Measurements from ENCODE around the gene MAP1LC3B. TPM values are rescaled to one million over a fixed set of nuclear protein-coding genes. Genes with fewer than 3 reads are reported as not detected.

MAP1LC3B gene
- total and polyA plus RNA-seq, 2 of the 8 experiments (the other 6 are each of a cell fraction or from before 2014, with no cell fraction given) = 29.5 to 48.5 TPM

- Histone ChIP-seq H4K91ac (replicated peaks; ENCODE audit: insufficient read length, low read length) (no peak overlapping the region), H3K4me2 (ENCODE audit: insufficient read depth in 1 of 2, low read depth in 2 of 2, low read length in 2 of 2) (no peak overlapping the region; a peak in 1 of 4 replicates), H2BK20ac (ENCODE audit: low read length) (no peak overlapping the region), H4K20me1 (replicated peaks in 1 of 2; ENCODE audit: control insufficient read depth in 1 of 2, insufficient read depth in 2 of 2, low read length in 2 of 2) (peaks cover 0 to 3% of the 10 kb centered on the region in 2 experiments), H3K36me3 (ENCODE audit: control insufficient read depth in 2 of 4, insufficient read depth in 4 of 4, low read length in 3 of 4) (no peaks in the 10 kb centered on the region), H2BK120ac (replicated peaks; ENCODE audit: low read depth, low read length) (no peak overlapping the region), H3K4me1 (replicated peaks in 1 of 4; ENCODE audit: control insufficient read depth in 3 of 4, insufficient read depth in 4 of 4, low read length in 3 of 4) (peaks cover 5 to 6% (median 5%) of the 10 kb centered on the region in 4 experiments; a peak in 6 of 7 replicates), H3K27ac (ENCODE audit: low read depth, low read length) (no peak overlapping the region), H3K9ac (replicated peaks in 1 of 4; ENCODE audit: extremely low read depth in 1 of 4, low read depth in 3 of 4, low read length in 3 of 4) (no peak overlapping the region), H2BK12ac (ENCODE audit: low read depth, low read length) (no peak overlapping the region), H2AFZ (ENCODE audit: low read length) (no peak overlapping the region), H3K79me2 (ENCODE audit: control insufficient read depth in 1 of 2, insufficient read depth in 2 of 2, low read length in 2 of 2) (peaks cover 0 to 13% of the 10 kb centered on the region in 2 experiments; a peak in 2 of 4 replicates), H2BK15ac (ENCODE audit: low read length) (no peak overlapping the region), H3K23ac (ENCODE audit: insufficient read length) (no peak overlapping the region), H2BK5ac (ENCODE audit: low read depth, low read length) (no peak overlapping the region), H3K4me3 (ENCODE audit: extremely low read depth in 1 of 4, insufficient read depth in 2 of 4, low read depth in 3 of 4, low read length in 4 of 4) (no peak overlapping the region), H4K5ac (ENCODE audit: insufficient read length, low read depth, low read length) (no peak overlapping the region), H3K23me2 (ENCODE audit: low read depth, low read length) (peaks cover 13% of the 10 kb centered on the region), H3K9me3 (ENCODE audit: insufficient read depth in 2 of 2, low read depth in 1 of 2, low read length in 1 of 2) (no peaks in the 10 kb centered on the region), H3K79me1 (ENCODE audit: low read depth, low read length) (peaks cover 3% of the 10 kb centered on the region), H3K14ac (ENCODE audit: insufficient read length) (no peak overlapping the region), H3K56ac (replicated peaks; ENCODE audit: insufficient read length, low read depth, low read length) (no peak overlapping the region), H3K18ac (ENCODE audit: extremely low read depth, low read length) (no peak overlapping the region), H3K27me3 (replicated peaks in 1 of 4; ENCODE audit: control insufficient read depth in 3 of 4, extremely low read depth in 1 of 4, insufficient read depth in 3 of 4, low read length in 3 of 4) (no peaks in the 10 kb centered on the region), H2AK5ac (ENCODE audit: low read depth, low read length) (no peak overlapping the region), H4K8ac (ENCODE audit: extremely low read depth, insufficient read depth, low read length) (no peak overlapping the region), H3K4ac (replicated peaks; ENCODE audit: insufficient read length, low read depth, low read length) (no peak overlapping the region)
- POLR2A ChIA-PET (ENCODE audit: partially characterized antibody) = no interaction called here
- 88% methylated on average over 5 of the region's 5 CpGs; no CpG with 5 or more reads in 1 of the 2 experiments for WGBS, 2 experiments (ENCODE audit: extremely low coverage in 1 of 2, insufficient coverage in 1 of 2, insufficient read length in 1 of 2, insufficient replicate concordance in 2 of 2, low coverage in 1 of 2, low lambda C conversion rate in 2 of 2, missing lambda C conversion rate in 1 of 2)
- CTCF ChIA-PET (ENCODE audit: partially characterized antibody) = interaction anchor here (1.1 kb wide), 1 partner anchor 10 kb away, joined by 4 read pairs; no protein-coding TSS in a partner anchor
- FAIRE-seq (no peak), DNase-seq (ENCODE audit: low read depth in 1 of 2, low spot score in 2 of 2) (no peak)
- TF ChIP-seq NRF1 (IDR thresholded peaks at IDR 0.05; ENCODE audit: low read depth, low read length) (no peak), NANOG (IDR thresholded peaks at IDR 0.05; ENCODE audit: insufficient read depth, low read depth, low read length, poor library complexity, severe bottlenecking) (no peak), RXRA (IDR thresholded peaks at IDR 0.05; ENCODE audit: insufficient read depth, low read depth, low read length) (no peak), POLR2AphosphoS5 (IDR thresholded peaks at IDR 0.05; ENCODE audit: low read depth, low read length) (no peak), HDAC6 (IDR thresholded peaks at IDR 0.05; ENCODE audit: low read depth, low read length) (no peak), BRCA1 (IDR thresholded peaks at IDR 0.05; ENCODE audit: low read depth, low read length) (no peak), USF2 (IDR thresholded peaks at IDR 0.05; ENCODE audit: low read length) (no peak), GTF2F1 (IDR thresholded peaks at IDR 0.05; ENCODE audit: borderline replicate concordance, low read depth, low read length) (no peak), CTBP2 (IDR thresholded peaks at IDR 0.05; ENCODE audit: borderline replicate concordance, insufficient read depth, insufficient read length, low read length) (no peak), TEAD4 (IDR thresholded peaks at IDR 0.05; ENCODE audit: low read depth, low read length) (no peak), JUND (IDR thresholded peaks at IDR 0.05; ENCODE audit: low read length) (no peak), E2F6 (IDR thresholded peaks at IDR 0.05) (no peak), CHD1 (IDR thresholded peaks at IDR 0.05; ENCODE audit: low read depth, low read length) (no peak)
Observed at GRCh38 chr16:87389245-87389644, 2.9 kb upstream of the MAP1LC3B start.
